OCI-LY3 (cell line): ENCODE results near the gene THAP12.

Experiments
- EZH2phosphoT487 ChIP-seq: fragments of 200-600 bp; shearing (Covaris generic); IDR thresholded peaks from 2 replicates; pipeline ENCODE4 v1.6.1; 2018; ENCODE audit warnings: antibody characterized with exemption, mixed run types, low read depth
- TF ChIP-seq, protein P1 (sequence below): fragments of 200-600, 300-600 bp; sonication (generic); IDR thresholded peaks from 2 replicates; pipeline ENCODE4 v1.5.1; 2014; ENCODE audit warnings: antibody characterized with exemption, low read length, low read depth

DNA sequence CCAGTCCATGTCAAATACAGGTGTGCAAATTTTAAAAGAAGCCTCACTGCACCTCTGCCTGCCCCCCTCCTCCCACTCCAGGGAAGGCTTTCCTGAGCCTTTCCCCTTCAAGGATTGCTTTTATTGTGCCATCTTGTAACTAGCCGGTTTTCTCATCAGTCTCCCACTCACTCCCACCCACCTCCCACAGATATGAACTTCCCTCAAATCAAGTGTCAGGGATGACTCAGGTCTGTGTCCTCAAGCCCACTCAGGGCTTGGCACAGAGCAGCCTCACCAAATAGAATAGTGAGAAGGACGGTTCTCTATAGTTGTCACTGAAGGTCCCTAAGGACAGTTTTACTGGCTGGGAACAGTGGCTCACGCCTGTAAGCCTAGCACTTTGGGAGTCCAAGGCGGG lies 43.0 kb downstream of the THAP12 start:
- TF ChIP-seq, protein P1, sequence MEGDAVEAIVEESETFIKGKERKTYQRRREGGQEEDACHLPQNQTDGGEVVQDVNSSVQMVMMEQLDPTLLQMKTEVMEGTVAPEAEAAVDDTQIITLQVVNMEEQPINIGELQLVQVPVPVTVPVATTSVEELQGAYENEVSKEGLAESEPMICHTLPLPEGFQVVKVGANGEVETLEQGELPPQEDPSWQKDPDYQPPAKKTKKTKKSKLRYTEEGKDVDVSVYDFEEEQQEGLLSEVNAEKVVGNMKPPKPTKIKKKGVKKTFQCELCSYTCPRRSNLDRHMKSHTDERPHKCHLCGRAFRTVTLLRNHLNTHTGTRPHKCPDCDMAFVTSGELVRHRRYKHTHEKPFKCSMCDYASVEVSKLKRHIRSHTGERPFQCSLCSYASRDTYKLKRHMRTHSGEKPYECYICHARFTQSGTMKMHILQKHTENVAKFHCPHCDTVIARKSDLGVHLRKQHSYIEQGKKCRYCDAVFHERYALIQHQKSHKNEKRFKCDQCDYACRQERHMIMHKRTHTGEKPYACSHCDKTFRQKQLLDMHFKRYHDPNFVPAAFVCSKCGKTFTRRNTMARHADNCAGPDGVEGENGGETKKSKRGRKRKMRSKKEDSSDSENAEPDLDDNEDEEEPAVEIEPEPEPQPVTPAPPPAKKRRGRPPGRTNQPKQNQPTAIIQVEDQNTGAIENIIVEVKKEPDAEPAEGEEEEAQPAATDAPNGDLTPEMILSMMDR = no peak
- TF ChIP-seq EZH2phosphoT487 = no peak
